Activated B cell treated with CpG ODN at 0.5 μM for 24 hours (primary cell): ENCODE data around the gene CETP. TPM values are rescaled to one million over a fixed set of nuclear protein-coding genes. Genes with fewer than 3 reads are reported as not detected.

Experiments
- ATAC-seq: fragments of 200-7000 bp; cut with Tn5 transposase; one replicate; pipeline ENCODE4 v1.10.0; 2021; ENCODE audit warnings: low read depth, mild to moderate bottlenecking, moderate library complexity
- CTCF ChIA-PET: fragments of 350-600 bp; sonication (Branson Sonifier 250); formaldehyde crosslinking; loops from one replicate; lab custom pipeline; 2021; ENCODE audit warnings: antibody characterized with exemption; lab: Charles Lee
- POLR2A ChIA-PET: fragments of 350-600 bp; sonication (Branson Sonifier 250); formaldehyde crosslinking; loops from one replicate; lab custom pipeline; 2021; ENCODE audit warnings: antibody characterized with exemption; lab: Charles Lee
- DNase-seq: peaks from one replicate; pipeline ENCODE4 v3.0.0; 2022
- H3K27ac Mint-ChIP-seq: one replicate; pipeline ENCODE4 v1.8.0; 2020; ENCODE audit warnings: mixed read lengths
- H3K27me3 Mint-ChIP-seq: one replicate; pipeline ENCODE4 v1.8.0; 2021; ENCODE audit warnings: mixed read lengths
- H3K36me3 Mint-ChIP-seq: one replicate; pipeline ENCODE4 v1.8.0; 2021; ENCODE audit warnings: low read depth, mixed read lengths
- H3K4me1 Mint-ChIP-seq: one replicate; pipeline ENCODE4 v1.8.0; 2021; ENCODE audit warnings: mixed read lengths
- H3K4me3 Mint-ChIP-seq: one replicate; pipeline ENCODE4 v1.8.0; 2020; ENCODE audit warnings: mild to moderate bottlenecking, mixed read lengths
- H3K9me3 Mint-ChIP-seq: one replicate; pipeline ENCODE4 v1.8.0; 2020; ENCODE audit warnings: mixed read lengths
- CTCF ChIP-seq: fragments of 200-600 bp; IDR thresholded peaks from one replicate; pipeline ENCODE4 v1.8.0; 2022; ENCODE audit warnings: antibody characterized with exemption, mild to moderate bottlenecking
- intact Hi-C: fragments of 100-400 bp; cut with micrococcal nuclease; formaldehyde crosslinking; loops from one replicate; pipeline ENCODE4 v1.15.1; 2024
- total RNA-seq: library from RNA; stranded (reverse); gene quantifications from 2 replicates; pipeline ENCODE4 v1.2.3, GENCODE V29; 2022

Gene CETP
- total RNA-seq, 1 donor from 2014 or later: 1.4 TPM

GRCh38 chr16:57019746-57020145 lies 58.0 kb downstream of the CETP start:
- no peak for TF ChIP-seq CTCF
- H3K4me3 Mint-ChIP-seq: no peak overlapping the region
- ChIA-PET POLR2A (interaction anchor here (0.5 to 1.4 kb wide), 5 partner anchors 15 to 166 kb away, joined by 3 to 5 read pairs (median 3); no protein-coding TSS in a partner anchor), CTCF (no interaction called here)
- intact Hi-C loops: no loop called here
- H3K27me3 Mint-ChIP-seq: no peaks in the 10 kb centered on the region
- ATAC-seq (no peak), DNase-seq (no peak)
- H3K36me3 Mint-ChIP-seq: peaks cover 81% of the 10 kb centered on the region
- H3K9me3 Mint-ChIP-seq: no peaks in the 10 kb centered on the region
- peaks cover 12% of the 10 kb centered on the region for H3K4me1 Mint-ChIP-seq
- H3K27ac Mint-ChIP-seq: peak overlapping the region; percentile 36

- Mint-ChIP-seq H3K4me3 (no peak overlapping the region), H3K27ac (no peak overlapping the region), H3K36me3 (peaks cover 89% of the 10 kb centered on the region), H3K27me3 (no peaks in the 10 kb centered on the region), H3K4me1 (peaks cover 9% of the 10 kb centered on the region), H3K9me3 (no peaks in the 10 kb centered on the region)
- DNase-seq: no peak
- POLR2A ChIA-PET: interaction anchor here (0.9 to 1.4 kb wide), 3 partner anchors 16 to 21 kb away, joined by 3 to 5 read pairs (median 3); no protein-coding TSS in a partner anchor
- intact Hi-C loops: no loop called here
- TF ChIP-seq CTCF: no peak
- ATAC-seq: no peak
- CTCF ChIA-PET: interaction anchor here (1.1 kb wide), 1 partner anchor 55 kb away, joined by 4 read pairs; no protein-coding TSS in a partner anchor
Measured at GRCh38 chr16:57020651-57021050, 58.9 kb downstream of the CETP start.

GRCh38 chr16:57021757-57022156 lies 60.0 kb downstream of the CETP start:
- H3K4me3 Mint-ChIP-seq: no peak overlapping the region
- no peaks in the 10 kb centered on the region for H3K27me3 Mint-ChIP-seq
- H3K36me3 Mint-ChIP-seq: peaks cover 93% of the 10 kb centered on the region
- no peak overlapping the region for H3K27ac Mint-ChIP-seq
- H3K4me1 Mint-ChIP-seq: peaks cover 15% of the 10 kb centered on the region
- CTCF ChIA-PET: interaction anchor here (1.0 kb wide), 1 partner anchor 15 kb away, joined by 3 read pairs; no protein-coding TSS in a partner anchor
- intact Hi-C loops: no loop called here
- H3K9me3 Mint-ChIP-seq: no peaks in the 10 kb centered on the region
- TF ChIP-seq CTCF: no peak
- ATAC-seq (no peak), DNase-seq (no peak)
- POLR2A ChIA-PET: interaction anchor here (2.1 kb wide), 1 partner anchor 20 kb away, joined by 7 read pairs; no protein-coding TSS in a partner anchor

GRCh38 chr16:57022445-57022844 lies 60.7 kb downstream of the CETP start:
- no peak overlapping the region for H3K27ac Mint-ChIP-seq
- intact Hi-C loops: no loop called here
- peaks cover 20% of the 10 kb centered on the region for H3K4me1 Mint-ChIP-seq
- H3K4me3 Mint-ChIP-seq: no peak overlapping the region
- ChIA-PET POLR2A (interaction anchor here (1.5 to 2.1 kb wide), 3 partner anchors 11 to 19 kb away, joined by 5 to 7 read pairs (median 5); no protein-coding TSS in a partner anchor), CTCF (interaction anchor here (0.7 to 1.0 kb wide), 2 partner anchors 16 to 23 kb away, joined by 3 read pairs; no protein-coding TSS in a partner anchor)
- DNase-seq: no peak
- no peaks in the 10 kb centered on the region for H3K27me3 Mint-ChIP-seq
- peaks cover 93% of the 10 kb centered on the region for H3K36me3 Mint-ChIP-seq
- no peaks in the 10 kb centered on the region for H3K9me3 Mint-ChIP-seq
- ATAC-seq: no peak
- no peak for TF ChIP-seq CTCF

GRCh38 chr16:57023541-57024249 lies 61.9 kb downstream of the CETP start:
- ATAC-seq (no peak), DNase-seq (no peak)
- Mint-ChIP-seq H3K36me3 (peaks cover 93% of the 10 kb centered on the region), H3K27ac (no peak overlapping the region), H3K9me3 (no peaks in the 10 kb centered on the region), H3K27me3 (no peaks in the 10 kb centered on the region), H3K4me1 (peaks cover 33% of the 10 kb centered on the region), H3K4me3 (no peak overlapping the region)
- TF ChIP-seq CTCF: no peak
- CTCF ChIA-PET: no interaction called here
- intact Hi-C loops: no loop called here
- POLR2A ChIA-PET: interaction anchor here (0.7 to 2.1 kb wide), 8 partner anchors 10 to 78 kb away, joined by 3 to 7 read pairs (median 4); no protein-coding TSS in a partner anchor
